IMR-90 (cell line): ENCODE results near the gene IQSEC3.

Experiments used
- BHLHE40 ChIP-seq: fragments of 150-350 bp; IDR thresholded peaks from 2 replicates; pipeline ENCODE4 v1.6.1; 2016; ENCODE audit warnings: mild to moderate bottlenecking, low read depth, low read length
- CEBPB ChIP-seq: IDR thresholded peaks from 2 replicates; pipeline ENCODE4 v1.6.1; 2012; ENCODE audit warnings: low read depth, low read length, improper control_type of control experiment
- CHD1 ChIP-seq: IDR thresholded peaks from 2 replicates; pipeline ENCODE4 v1.6.1; 2012; ENCODE audit warnings: low read depth, low read length, improper control_type of control experiment
- MAZ ChIP-seq: IDR thresholded peaks from 2 replicates; pipeline ENCODE4 v1.6.1; 2012; ENCODE audit warnings: low read depth, mild to moderate bottlenecking, low read length, improper control_type of control experiment, moderate library complexity, borderline replicate concordance
- MXI1 ChIP-seq: IDR thresholded peaks from 2 replicates; pipeline ENCODE4 v1.6.1; 2012; ENCODE audit warnings: low read depth, mild to moderate bottlenecking, low read length, moderate library complexity, borderline replicate concordance
- POLR2A ChIP-seq: IDR thresholded peaks from 2 replicates; pipeline ENCODE4 v1.6.1; 2012; ENCODE audit warnings: mild to moderate bottlenecking, low read depth, low read length
- RAD21 ChIP-seq: IDR thresholded peaks from 2 replicates; pipeline ENCODE4 v1.6.1; 2012; ENCODE audit warnings: low read length, improper control_type of control experiment
- RFX5 ChIP-seq: IDR thresholded peaks from 2 replicates; pipeline ENCODE4 v1.8.0; 2012; ENCODE audit warnings: low read depth, mild to moderate bottlenecking, low read length, moderate library complexity
- SMC3 ChIP-seq: fragments of 150-350 bp; IDR thresholded peaks from 2 replicates; pipeline ENCODE4 v1.6.1; 2016; ENCODE audit warnings: low read depth, mild to moderate bottlenecking, antibody characterized with exemption, low read length, moderate library complexity
- TF ChIP-seq, protein P1 (sequence below): conservative IDR thresholded peaks from 2 replicates; pipeline ENCODE4 v1.5.1; 2012; ENCODE audit warnings: mild to moderate bottlenecking, low read depth, low read length, improper control_type of control experiment
- TF ChIP-seq, protein P2 (sequence below): fragments of 150-350 bp; IDR thresholded peaks from 2 replicates; pipeline ENCODE4 v1.6.1; 2017; ENCODE audit warnings: mild to moderate bottlenecking, antibody characterized with exemption, low read length, low read depth
- TF ChIP-seq, protein P3 (sequence below): fragments of 150-350 bp; IDR thresholded peaks from 2 replicates; pipeline ENCODE4 v1.6.1; 2016; ENCODE audit warnings: low read depth, mild to moderate bottlenecking, low read length, moderate library complexity, borderline replicate concordance

DNA sequence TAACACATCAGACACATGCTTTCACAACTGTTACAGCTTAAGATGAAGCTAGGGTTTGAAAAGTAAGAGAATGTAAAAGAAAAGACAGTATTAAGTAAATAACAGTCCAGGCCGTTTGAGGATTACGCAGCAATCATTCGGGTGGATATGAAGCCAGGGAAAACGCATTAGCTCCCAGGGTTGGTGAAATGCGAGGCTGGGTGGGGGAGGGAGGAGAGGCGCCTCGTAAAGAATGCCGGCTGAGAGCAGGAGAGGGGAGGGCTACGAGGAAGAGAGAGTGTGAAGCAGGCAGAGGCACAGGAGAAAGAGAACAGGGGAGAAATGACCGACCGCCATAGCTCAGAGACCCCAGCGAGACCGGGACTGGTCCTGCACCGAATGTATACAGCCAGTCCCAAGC, 73.0 kb downstream of the IQSEC3 start:
- TF ChIP-seq CEBPB, result no peak
- TF ChIP-seq, protein P1, sequence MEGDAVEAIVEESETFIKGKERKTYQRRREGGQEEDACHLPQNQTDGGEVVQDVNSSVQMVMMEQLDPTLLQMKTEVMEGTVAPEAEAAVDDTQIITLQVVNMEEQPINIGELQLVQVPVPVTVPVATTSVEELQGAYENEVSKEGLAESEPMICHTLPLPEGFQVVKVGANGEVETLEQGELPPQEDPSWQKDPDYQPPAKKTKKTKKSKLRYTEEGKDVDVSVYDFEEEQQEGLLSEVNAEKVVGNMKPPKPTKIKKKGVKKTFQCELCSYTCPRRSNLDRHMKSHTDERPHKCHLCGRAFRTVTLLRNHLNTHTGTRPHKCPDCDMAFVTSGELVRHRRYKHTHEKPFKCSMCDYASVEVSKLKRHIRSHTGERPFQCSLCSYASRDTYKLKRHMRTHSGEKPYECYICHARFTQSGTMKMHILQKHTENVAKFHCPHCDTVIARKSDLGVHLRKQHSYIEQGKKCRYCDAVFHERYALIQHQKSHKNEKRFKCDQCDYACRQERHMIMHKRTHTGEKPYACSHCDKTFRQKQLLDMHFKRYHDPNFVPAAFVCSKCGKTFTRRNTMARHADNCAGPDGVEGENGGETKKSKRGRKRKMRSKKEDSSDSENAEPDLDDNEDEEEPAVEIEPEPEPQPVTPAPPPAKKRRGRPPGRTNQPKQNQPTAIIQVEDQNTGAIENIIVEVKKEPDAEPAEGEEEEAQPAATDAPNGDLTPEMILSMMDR, result no peak
- TF ChIP-seq, protein P2, sequence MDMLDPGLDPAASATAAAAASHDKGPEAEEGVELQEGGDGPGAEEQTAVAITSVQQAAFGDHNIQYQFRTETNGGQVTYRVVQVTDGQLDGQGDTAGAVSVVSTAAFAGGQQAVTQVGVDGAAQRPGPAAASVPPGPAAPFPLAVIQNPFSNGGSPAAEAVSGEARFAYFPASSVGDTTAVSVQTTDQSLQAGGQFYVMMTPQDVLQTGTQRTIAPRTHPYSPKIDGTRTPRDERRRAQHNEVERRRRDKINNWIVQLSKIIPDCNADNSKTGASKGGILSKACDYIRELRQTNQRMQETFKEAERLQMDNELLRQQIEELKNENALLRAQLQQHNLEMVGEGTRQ, result no peak
- no peak for TF ChIP-seq POLR2A
- no peak for TF ChIP-seq RFX5
- TF ChIP-seq SMC3, result no peak
- no peak for TF ChIP-seq MAZ
- TF ChIP-seq MXI1, result no peak
- TF ChIP-seq RAD21, result no peak
- TF ChIP-seq BHLHE40, result no peak
- TF ChIP-seq, protein P3, sequence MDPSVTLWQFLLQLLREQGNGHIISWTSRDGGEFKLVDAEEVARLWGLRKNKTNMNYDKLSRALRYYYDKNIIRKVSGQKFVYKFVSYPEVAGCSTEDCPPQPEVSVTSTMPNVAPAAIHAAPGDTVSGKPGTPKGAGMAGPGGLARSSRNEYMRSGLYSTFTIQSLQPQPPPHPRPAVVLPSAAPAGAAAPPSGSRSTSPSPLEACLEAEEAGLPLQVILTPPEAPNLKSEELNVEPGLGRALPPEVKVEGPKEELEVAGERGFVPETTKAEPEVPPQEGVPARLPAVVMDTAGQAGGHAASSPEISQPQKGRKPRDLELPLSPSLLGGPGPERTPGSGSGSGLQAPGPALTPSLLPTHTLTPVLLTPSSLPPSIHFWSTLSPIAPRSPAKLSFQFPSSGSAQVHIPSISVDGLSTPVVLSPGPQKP, result no peak
- no peak for TF ChIP-seq CHD1
